GM23248 (cell line): Measurements from ENCODE around the gene OBI1.

Experiments
- EZH2 ChIP-seq: fragments of 200-600 bp; sonication (generic); IDR thresholded peaks from 2 replicates; pipeline ENCODE4 v1.6.1; 2018; ENCODE audit warnings: antibody characterized with exemption, mild to moderate bottlenecking; ENCODE audit not compliant: insufficient read depth, poor library complexity, severe bottlenecking
- EZH2phosphoT487 ChIP-seq: fragments of 200-600 bp; sonication (generic); IDR thresholded peaks from 2 replicates; pipeline ENCODE4 v1.6.1; 2018; ENCODE audit warnings: antibody characterized with exemption, moderate library complexity, mild to moderate bottlenecking, low read depth; ENCODE audit not compliant: insufficient read depth

- TF ChIP-seq EZH2 (no peak), EZH2phosphoT487 (no peak)
Measured at GRCh38 chr13:78620936-78621470, 38.0 kb downstream of the OBI1 start.
